HEK293 (cell line): Measurements from ENCODE around the gene IGFL3.

Experiments
- CTCF ChIP-seq: fragments of 450-650 bp; formaldehyde crosslinking; IDR thresholded peaks from 2 replicates; pipeline ENCODE4 v1.5.1; 2016; ENCODE audit warnings: missing biosample characterization, missing genetic modification characterization
- PRDM4 ChIP-seq: fragments of 450-650 bp; formaldehyde crosslinking; IDR thresholded peaks from 2 replicates; pipeline ENCODE4 v1.5.1; 2017; ENCODE audit warnings: missing biosample characterization, missing genetic modification characterization
- TRIM28 ChIP-seq: IDR thresholded peaks from 2 replicates; pipeline ENCODE4 v1.6.1; 2011; ENCODE audit warnings: low read length, control low read depth, borderline replicate concordance
- ZBTB11 ChIP-seq: fragments of 450-650 bp; formaldehyde crosslinking; conservative IDR thresholded peaks from 2 replicates; pipeline ENCODE4 v1.5.1; 2016; ENCODE audit warnings: low read depth, missing biosample characterization, missing genetic modification characterization
- ZNF121 ChIP-seq: fragments of 450-650 bp; formaldehyde crosslinking; IDR thresholded peaks from 2 replicates; pipeline ENCODE4 v1.5.1; 2016; ENCODE audit warnings: missing biosample characterization, missing genetic modification characterization
- ZNF18 ChIP-seq: fragments of 450-650 bp; formaldehyde crosslinking; IDR thresholded peaks from 2 replicates; pipeline ENCODE4 v1.5.1; 2016; ENCODE audit warnings: missing biosample characterization, missing genetic modification characterization
- ZNF24 ChIP-seq: fragments of 450-650 bp; formaldehyde crosslinking; IDR thresholded peaks from 2 replicates; pipeline ENCODE4 v1.5.1; 2016; ENCODE audit warnings: missing biosample characterization, missing genetic modification characterization
- ZNF274 ChIP-seq, 2 experiments: fragments of 200-500 bp in 1 of 2; fragments of 450-650 bp in 1 of 2; sonication (Bioruptor generic) in 1 of 2; formaldehyde crosslinking in 1 of 2; IDR thresholded peaks; 2 replicates each; pipeline versions ENCODE4 v1.5.1 to v1.6.1; 2014 to 2016; ENCODE audit warnings: borderline replicate concordance in 1 of 2, inconsistent platforms in 1 of 2, low read length in 1 of 2, missing biosample characterization in 1 of 2, missing genetic modification characterization in 1 of 2
- ZNF311 ChIP-seq: fragments of 450-650 bp; formaldehyde crosslinking; IDR thresholded peaks from 2 replicates; pipeline ENCODE4 v1.5.1; 2017; ENCODE audit warnings: missing biosample characterization, missing genetic modification characterization, borderline replicate concordance
- ZNF354C ChIP-seq: fragments of 450-650 bp; formaldehyde crosslinking; IDR thresholded peaks from 2 replicates; pipeline ENCODE4 v1.5.1; 2016; ENCODE audit warnings: missing biosample characterization, missing genetic modification characterization, low read depth, borderline replicate concordance
- ZNF362 ChIP-seq: fragments of 450-650 bp; formaldehyde crosslinking; IDR thresholded peaks from 2 replicates; pipeline ENCODE4 v1.5.1; 2016; ENCODE audit warnings: missing biosample characterization, missing genetic modification characterization
- ZNF404 ChIP-seq: fragments of 450-650 bp; formaldehyde crosslinking; IDR thresholded peaks from 2 replicates; pipeline ENCODE4 v1.5.1; 2017; ENCODE audit warnings: missing biosample characterization, missing genetic modification characterization

- TF ChIP-seq CTCF (tag by site-specific recombination) = no peak
- TF ChIP-seq PRDM4 = peak; percentile 83
- TF ChIP-seq ZNF354C = no peak
- no peak for TF ChIP-seq ZNF121 (tag by site-specific recombination)
- TF ChIP-seq ZNF362 (tag by site-specific recombination) = no peak
- peak; percentile 21; the same call in 1 of the 2 replicates for TF ChIP-seq TRIM28
- TF ChIP-seq ZNF18 (tag by site-specific recombination) = no peak
- no peak for TF ChIP-seq ZBTB11 (tag by site-specific recombination)
- no peak for TF ChIP-seq ZNF274 (IDR thresholded peaks at IDR 0.05; ENCODE audit: low read length)
- TF ChIP-seq ZNF274 (tag by site-specific recombination; IDR thresholded peaks at IDR 0.05; ENCODE audit: borderline replicate concordance) = no peak
- no peak for TF ChIP-seq ZNF24 (tag by site-specific recombination)
- no peak for TF ChIP-seq ZNF311 (tag by site-specific recombination)
- TF ChIP-seq ZNF404 (tag by site-specific recombination) = no peak
Measured at GRCh38 chr19:46147791-46148288, 23.4 kb upstream of the IGFL3 start, which contains the start of gene IGFL2.
